SK-N-SH treated with all-trans-retinoic acid at 6 μM for 48 hours (cell line): ENCODE measurements around the gene C6orf15.

Experiments used
- ARNTL ChIP-seq: fragments of 450-650 bp; formaldehyde crosslinking; IDR thresholded peaks from 2 replicates; pipeline ENCODE4 v1.5.0; 2020; ENCODE audit warnings: low read depth, mild to moderate bottlenecking, moderate library complexity, borderline replicate concordance
- CREB5 ChIP-seq: fragments of 250-450 bp; sonication (Bioruptor Pico); IDR thresholded peaks from 2 replicates; pipeline ENCODE4 v1.5.1; 2020; ENCODE audit warnings: low read depth, mild to moderate bottlenecking, moderate library complexity
- CSRNP3 ChIP-seq: fragments of 250-450 bp; sonication (Bioruptor Pico); IDR thresholded peaks from 2 replicates; pipeline ENCODE4 v1.5.1; 2021; ENCODE audit warnings: mild to moderate bottlenecking, moderate library complexity
- ISL1 ChIP-seq: fragments of 250-450 bp; sonication (Bioruptor Pico); IDR thresholded peaks from 2 replicates; pipeline ENCODE4 v2.1.2; 2022; ENCODE audit warnings: mild to moderate bottlenecking, moderate library complexity
- PPARA ChIP-seq: fragments of 250-450 bp; sonication (Bioruptor Pico); IDR thresholded peaks from 2 replicates; pipeline ENCODE4 v1.5.0; 2020; ENCODE audit warnings: mild to moderate bottlenecking, borderline replicate concordance
- ZC3H10 ChIP-seq: fragments of 250-450 bp; sonication (Bioruptor Pico); IDR thresholded peaks from 2 replicates; pipeline ENCODE4 v1.5.1; 2021; ENCODE audit warnings: mild to moderate bottlenecking, moderate library complexity
- ZFP30 ChIP-seq: fragments of 450-650 bp; formaldehyde crosslinking; IDR thresholded peaks from 2 replicates; pipeline ENCODE4 v1.5.0; 2022; ENCODE audit warnings: mild to moderate bottlenecking, moderate library complexity
- ZNF565 ChIP-seq: fragments of 450-650 bp; formaldehyde crosslinking; conservative IDR thresholded peaks from 2 replicates; pipeline ENCODE4 v1.5.0; 2020; ENCODE audit warnings: low read depth, mild to moderate bottlenecking, moderate library complexity
- ZNF8 ChIP-seq: fragments of 450-650 bp; formaldehyde crosslinking; IDR thresholded peaks from 2 replicates; pipeline ENCODE4 v1.5.0; 2020; ENCODE audit warnings: mild to moderate bottlenecking, moderate library complexity
- TF ChIP-seq, protein P1 (sequence below): fragments of 250-450 bp; sonication (Bioruptor Pico); IDR thresholded peaks from 2 replicates; pipeline ENCODE4 v1.5.0; 2020; ENCODE audit warnings: mild to moderate bottlenecking, moderate library complexity

GRCh38 chr6:31116661-31117385 lies 4.4 kb upstream of the C6orf15 start:
- TF ChIP-seq PPARA (CRISPR knock-in tag) (no peak), ZFP30 (no peak), ZNF565 (CRISPR knock-in tag) (no peak), ARNTL (no peak), ISL1 (CRISPR knock-in tag) (no peak), ZNF8 (CRISPR knock-in tag) (no peak), ZC3H10 (CRISPR knock-in tag) (no peak), CSRNP3 (CRISPR knock-in tag) (no peak), CREB5 (no peak)
- TF ChIP-seq, protein P1, sequence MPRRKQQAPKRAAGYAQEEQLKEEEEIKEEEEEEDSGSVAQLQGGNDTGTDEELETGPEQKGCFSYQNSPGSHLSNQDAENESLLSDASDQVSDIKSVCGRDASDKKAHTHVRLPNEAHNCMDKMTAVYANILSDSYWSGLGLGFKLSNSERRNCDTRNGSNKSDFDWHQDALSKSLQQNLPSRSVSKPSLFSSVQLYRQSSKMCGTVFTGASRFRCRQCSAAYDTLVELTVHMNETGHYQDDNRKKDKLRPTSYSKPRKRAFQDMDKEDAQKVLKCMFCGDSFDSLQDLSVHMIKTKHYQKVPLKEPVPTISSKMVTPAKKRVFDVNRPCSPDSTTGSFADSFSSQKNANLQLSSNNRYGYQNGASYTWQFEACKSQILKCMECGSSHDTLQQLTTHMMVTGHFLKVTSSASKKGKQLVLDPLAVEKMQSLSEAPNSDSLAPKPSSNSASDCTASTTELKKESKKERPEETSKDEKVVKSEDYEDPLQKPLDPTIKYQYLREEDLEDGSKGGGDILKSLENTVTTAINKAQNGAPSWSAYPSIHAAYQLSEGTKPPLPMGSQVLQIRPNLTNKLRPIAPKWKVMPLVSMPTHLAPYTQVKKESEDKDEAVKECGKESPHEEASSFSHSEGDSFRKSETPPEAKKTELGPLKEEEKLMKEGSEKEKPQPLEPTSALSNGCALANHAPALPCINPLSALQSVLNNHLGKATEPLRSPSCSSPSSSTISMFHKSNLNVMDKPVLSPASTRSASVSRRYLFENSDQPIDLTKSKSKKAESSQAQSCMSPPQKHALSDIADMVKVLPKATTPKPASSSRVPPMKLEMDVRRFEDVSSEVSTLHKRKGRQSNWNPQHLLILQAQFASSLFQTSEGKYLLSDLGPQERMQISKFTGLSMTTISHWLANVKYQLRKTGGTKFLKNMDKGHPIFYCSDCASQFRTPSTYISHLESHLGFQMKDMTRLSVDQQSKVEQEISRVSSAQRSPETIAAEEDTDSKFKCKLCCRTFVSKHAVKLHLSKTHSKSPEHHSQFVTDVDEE (CRISPR knock-in tag) = no peak
